Stimulated activated CD4-positive, alpha-beta T cell treated with anti-CD3 and anti-CD28 coated beads, Interleukin-4, amount 100 ng/mL, for 48 hours (primary cell): ENCODE results near the gene UIMC1.
"Not testable (repeated sequence)": the region's sequence is repeated elsewhere in the genome, so short reads cannot be mapped to it uniquely, and the experiment has no call there.

Experiments used
- DNase-seq, 2 donors: peaks; one replicate each; pipeline ENCODE4 v3.0.0-alpha.2; 2020; ENCODE audit warnings: low read depth in 2 of 2

UIMC1 gene

DNA sequence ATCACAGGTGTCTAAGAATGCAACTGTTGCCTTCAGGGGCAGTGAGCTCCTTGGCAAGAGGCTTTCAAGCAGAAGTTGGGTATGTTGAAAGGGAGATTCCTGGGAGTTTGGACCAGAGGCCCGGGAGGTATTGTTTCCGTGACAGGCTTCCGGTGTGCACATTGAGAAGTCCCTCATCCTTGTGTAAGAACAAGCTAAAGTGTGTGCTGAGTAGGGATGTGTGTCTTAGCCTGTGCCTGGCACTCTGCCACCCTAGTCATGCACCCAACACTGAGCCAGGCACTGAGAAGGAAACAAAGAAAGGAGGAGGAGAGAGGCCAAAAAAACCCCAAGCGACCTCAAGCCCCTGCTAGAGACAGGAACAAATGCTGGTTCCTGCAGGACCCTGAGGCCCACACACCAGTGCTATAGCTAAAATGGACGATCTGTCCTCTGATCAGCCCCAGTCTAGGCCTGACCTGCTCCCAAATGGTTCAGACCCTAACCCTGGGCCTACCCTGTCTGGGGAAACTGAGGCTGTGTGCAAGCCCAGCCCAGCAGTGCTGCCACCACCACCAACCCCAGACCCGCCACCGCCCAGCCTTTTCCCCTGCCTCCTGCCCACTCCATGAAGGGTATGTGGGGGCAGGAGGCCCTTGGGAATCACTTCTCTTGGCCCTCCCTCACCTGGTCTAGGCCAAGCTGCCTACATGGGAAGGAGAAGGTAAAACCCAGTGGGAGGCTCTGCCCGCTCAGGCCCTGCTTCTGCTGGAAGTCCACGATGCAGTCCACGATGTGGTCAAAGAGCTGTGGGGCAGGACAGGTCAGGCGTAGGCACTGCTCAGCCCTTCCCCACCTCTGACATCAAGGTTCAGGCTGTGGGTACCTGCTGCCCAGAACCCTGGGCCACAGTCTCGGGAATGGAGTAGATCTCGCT lies 120.0 kb downstream of the UIMC1 start:
- no peak for DNase-seq

DNA sequence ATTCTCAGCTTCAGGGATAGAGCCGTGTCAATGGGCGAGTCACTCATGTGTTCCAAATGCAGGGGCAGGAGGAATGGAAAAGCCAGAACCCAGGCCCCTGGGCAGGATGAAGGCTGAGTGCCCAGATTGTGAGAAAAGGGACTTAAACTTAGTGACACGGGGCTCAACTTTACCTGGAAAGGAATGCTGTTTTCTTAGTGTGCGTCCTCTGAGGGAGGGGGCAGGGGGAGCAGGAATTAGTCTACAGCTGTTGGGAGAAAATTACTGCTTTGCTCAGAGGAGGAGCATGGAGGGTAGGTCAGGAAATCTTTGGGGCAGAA lies 122.0 kb downstream of the UIMC1 start:
- no peak for DNase-seq

DNA sequence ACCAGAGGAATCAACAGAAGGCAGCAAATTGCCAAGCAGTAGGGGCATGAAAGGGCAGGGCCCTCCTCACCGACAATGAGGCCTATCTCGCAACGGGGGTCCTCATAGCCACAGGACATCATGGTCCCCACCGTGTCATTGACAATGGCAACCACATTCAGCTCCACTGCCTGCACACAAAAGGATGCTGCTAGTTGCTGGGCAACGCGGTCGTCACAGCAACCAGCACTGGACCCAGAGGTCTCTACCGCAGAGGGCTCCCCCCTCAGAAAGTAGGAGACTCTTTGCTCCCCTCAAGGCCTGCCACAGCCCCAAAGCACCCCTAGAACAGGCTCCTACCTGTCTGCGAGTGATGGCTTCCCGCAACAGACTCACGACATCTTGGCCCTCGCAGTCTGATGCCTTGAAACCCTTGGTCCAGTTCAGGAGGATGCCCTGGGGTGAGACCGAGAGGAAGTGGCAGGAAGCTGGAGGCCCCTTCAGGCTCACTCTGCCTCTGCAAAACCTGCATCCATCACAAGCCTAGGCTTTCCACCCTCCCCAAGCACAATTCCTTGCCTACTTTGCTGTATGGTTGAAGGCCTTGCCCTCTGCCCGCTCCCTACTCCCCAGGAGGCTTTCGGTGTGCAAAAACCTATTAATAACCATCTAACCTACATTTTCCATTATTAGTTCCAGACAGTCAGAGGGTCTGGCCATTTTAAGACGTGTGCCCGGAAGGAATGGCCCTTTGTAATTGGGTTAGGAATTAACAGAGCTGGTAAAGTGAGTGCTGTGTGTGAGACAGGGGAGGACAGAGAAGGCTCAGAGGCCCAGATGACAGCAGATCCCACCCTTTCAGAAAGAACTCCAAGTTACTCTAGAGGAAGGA lies 122.6 kb downstream of the UIMC1 start:
- DNase-seq = no peak

DNA sequence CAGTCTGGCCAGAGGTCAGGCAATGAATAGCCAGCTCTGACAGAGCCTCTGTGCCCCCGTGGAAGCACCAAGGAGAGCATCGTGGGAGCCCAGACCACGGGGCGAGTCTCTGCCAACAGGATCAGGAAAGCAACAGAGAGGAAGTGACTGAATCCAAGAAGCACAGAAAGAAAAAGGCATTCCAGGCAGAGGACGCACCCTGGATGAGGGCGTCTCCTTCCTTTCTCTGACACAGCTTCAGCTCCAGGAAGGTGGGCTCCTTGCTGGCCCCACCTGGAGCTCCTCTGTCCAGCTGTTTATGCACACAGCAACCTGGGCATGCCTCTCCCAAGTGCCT lies 124.0 kb downstream of the UIMC1 start:
- no peak for DNase-seq

DNA sequence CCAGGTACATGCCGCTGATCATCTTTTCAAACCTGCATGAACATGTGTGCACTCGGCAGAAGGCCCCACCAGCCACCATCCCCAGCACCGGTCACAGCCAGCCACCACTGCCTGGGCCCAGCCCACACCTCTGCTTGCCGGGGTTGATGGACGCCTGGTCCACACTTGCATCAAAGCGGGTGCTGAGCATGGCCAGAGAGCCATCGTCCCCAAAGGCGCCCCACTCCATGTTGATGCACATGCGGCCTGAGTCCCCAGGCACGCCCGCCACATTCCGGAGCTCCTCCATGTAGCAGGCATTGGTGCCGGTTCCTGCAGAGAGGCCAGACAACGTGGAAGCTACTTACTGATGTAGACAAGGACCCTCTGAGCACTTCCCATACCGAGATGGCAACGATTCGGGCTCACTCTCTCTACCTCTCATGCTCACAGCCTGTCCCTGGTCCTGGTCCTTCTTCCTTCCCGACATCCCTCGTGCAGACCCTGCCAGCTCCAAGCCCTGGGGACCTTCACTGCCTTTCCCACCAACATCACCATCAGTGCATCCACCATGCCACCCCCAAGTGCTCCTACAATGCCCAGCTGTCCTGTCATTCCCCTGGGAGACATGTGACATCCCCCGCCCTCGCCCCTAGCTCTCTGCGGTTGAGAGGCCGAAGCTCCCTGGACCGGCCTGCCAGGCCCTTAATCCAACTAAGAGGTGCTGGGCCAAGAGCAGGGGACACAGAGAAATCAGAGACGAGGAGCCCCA lies 124.6 kb downstream of the UIMC1 start:
- no peak for DNase-seq

DNA sequence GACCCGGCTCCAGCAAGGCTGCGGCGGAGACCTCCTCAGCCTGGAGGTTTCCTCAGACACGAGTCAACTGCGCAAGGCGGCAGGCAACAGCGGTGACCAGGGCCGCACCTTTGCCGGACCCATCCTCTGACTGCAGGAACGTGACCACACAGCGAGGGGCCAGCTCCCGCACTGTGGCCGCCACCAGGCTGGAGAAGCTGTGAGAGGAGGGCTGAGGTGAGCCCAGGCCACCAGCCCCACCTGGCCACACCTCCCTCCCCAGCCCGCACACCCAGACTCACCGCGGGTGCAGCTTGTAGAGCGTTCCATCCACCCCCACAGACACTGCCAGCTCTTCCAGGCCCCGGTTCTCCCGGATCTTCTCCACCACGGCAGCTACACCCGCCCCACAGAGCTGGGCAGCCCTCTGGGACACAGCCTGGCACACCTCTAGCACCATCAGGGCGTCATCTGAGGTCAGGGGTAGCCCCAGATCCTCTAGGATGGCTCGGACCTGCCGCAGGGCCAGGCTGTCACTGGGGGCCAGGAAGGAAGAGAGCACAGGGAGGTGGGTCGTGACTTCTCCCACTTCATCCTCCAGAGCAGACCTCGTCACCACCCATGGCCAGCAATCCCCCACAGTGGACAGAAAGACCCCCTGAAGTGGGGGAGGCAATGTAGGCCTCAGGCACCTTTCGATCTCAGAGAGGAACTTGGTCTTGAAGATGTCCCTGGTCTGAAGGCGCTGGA lies 125.4 kb downstream of the UIMC1 start:
- no peak for DNase-seq

DNA sequence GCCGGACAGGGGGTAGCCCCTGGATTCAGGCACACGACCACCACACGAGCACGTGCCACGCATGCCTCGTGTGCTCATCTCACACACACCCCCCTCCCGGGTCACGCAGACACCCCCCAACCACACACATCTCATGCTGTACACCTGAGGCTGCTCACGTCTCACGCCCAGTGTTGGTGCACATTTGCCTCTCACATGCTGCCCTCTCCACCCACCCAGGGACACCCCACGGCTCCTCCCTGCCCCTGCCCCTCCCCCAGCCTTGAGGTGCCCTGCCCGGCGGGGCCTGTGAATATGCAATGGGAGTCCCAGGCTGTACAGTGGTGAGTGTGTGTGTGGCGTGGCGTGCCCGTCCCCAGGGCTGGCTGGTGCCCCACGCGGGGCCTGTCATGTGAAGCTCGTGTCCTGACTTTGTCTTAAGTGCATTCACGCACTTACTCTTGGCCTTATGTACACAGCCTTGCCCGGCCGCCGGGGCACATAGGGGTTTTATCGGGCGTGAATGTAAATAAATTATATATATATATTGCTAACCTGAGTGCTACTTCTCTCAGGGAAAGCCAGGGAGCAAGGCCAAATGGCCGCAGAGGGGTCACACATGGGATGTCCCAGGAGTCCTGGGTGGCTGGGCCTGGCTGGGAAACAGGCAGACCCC lies 126.1 kb downstream of the UIMC1 start:
- no peak for DNase-seq

DNA sequence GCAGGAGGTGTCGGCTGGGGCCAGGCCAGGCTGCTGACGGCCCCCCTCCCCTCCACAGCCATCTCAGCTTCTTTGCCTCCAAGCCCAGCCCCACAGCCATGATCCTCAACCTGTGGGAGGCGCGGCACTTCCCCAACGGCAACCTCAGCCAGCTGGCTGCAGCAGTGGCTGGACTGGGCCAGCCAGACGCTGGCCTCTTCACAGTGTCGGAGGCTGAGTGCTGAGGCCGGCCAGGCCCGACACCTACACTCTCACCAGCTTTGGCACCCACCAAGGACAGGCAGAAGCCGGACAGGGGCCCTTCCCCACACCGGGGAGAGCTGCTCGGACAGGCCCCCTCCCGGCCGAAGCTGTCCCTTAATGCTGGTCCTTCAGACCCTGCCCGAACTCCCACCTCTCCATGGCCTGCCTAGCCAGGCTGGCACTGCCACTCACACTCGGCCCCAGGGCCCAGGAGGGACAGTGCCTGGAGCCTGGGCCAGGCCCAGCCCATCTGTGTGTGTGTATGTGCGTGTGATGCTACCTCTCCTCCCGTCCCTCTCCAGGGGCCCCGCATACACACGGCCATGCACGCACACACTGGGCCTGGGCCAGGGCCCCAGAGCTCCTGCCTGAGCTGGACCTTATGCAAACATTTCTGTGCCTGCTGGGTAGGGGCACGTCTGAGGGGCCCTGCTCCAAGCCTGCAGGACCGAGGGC lies 126.8 kb downstream of the UIMC1 start:
- no peak for DNase-seq

DNA sequence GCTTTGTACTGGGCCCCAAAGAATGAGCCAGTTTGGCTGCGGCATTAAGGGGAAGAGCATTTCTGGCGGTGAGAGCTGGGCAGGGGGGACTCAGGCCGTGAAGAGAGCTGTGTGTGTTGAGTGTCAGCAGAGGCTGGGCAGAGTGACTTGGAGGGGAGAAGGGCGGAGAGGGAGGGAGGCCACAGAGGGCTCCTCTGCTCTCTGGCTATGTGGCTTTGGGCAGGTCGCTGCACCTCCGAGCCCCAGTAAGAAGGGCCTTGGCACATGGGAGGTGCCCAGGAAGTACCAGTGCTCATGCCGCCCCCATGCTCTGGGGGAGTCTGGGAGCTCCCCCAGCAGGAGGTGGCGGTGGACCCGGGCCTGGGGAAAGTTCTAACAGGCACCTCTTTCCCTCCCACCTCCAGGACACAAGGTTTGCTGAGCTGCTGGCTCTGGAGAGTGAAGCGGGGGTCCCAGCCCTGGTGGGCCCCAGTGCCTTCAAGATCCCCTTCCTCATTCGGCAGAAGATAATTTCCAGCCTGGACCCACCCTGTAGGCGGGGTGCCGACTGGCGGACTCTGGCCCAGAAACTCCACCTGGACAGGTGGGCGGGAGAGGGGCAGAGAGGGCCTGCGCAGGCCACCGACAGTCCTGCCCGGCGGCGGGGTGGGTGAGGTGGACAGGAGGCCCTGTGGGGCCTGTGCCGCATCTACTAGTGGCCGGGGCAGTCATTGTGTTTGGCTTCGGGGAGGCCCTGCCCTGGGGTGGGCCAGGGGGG lies 127.5 kb downstream of the UIMC1 start:
- DNase-seq = no peak

DNA sequence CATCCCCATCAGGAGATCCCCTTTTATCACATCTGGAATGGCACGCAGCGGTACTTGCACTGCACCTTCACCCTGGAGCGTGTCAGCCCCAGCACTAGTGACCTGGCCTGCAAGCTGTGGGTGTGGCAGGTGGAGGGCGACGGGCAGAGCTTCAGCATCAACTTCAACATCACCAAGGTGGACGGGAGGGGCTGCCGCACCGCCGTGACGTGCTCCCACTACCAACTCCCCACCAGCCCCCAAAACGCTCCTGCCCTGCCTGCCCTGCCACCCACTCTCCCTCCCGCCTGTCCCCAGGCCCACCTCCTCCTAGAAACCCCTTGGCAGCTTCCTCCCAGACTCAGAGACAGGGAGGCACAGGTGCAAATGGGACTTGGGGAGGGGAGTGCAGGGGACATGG lies 128.1 kb downstream of the UIMC1 start:
- DNase-seq = no peak

DNA sequence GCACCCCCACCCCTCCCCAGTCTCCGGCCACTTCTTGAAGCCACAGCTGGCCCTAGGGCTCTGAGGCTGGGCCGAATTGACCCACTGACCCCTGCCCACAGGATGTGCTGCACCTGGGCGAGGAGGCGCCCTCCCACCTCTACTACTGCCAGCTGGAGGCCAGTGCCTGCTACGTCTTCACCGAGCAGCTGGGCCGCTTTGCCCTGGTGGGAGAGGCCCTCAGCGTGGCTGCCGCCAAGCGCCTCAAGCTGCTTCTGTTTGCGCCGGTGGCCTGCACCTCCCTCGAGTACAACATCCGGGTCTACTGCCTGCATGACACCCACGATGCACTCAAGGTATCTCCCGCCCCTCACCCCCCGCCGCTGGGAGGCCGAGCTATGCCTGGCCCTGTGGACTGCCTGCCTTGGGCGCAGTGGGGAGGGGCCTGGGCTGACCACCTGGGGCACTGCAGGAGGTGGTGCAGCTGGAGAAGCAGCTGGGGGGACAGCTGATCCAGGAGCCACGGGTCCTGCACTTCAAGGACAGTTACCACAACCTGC lies 128.7 kb downstream of the UIMC1 start:
- DNase-seq = no peak

DNA sequence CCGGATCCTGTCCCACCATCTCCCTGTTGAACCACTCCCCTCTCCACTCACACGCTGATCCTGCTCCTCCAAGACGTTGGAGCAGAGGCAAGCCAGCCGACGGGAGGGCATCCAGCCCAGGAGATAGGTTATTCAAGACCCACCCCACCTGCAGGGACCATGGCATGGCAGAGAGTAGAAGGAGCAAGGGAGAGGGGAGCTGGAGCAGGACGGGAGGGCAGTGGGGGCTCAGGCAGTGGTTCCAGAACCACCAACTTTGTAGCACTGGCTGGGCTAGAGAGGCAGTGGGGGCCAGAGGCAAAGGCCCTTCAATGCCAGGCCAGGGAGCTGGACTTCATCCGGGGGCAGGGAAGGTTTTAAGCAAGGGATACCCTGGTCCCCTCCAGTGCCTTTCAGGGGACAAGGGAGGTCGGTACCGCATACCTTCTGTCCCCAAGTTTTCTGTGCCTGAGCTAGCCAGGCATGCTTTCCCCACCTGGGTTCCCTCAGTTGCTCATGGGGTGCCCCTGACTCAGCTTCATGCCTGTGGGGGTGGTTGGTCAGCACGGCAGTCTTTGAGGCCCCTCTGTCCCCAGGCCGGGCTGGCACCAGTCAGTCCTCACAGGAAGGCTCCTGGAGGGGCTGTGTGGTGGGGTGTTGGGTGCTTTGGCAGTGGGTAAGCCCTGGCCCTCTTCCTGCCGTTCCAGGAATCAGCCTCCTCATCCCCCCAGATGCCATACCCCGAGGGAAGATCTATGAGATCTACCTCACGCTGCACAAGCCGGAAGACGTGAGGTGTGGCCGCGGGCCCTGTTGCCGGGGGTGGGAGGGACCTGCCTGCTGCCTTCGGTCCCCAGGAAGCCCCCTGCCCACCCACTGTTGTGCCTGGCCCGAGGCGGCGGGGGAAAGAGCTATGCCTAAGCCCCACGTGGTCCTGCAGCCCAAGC lies 129.8 kb downstream of the UIMC1 start:
- no peak for DNase-seq

DNA sequence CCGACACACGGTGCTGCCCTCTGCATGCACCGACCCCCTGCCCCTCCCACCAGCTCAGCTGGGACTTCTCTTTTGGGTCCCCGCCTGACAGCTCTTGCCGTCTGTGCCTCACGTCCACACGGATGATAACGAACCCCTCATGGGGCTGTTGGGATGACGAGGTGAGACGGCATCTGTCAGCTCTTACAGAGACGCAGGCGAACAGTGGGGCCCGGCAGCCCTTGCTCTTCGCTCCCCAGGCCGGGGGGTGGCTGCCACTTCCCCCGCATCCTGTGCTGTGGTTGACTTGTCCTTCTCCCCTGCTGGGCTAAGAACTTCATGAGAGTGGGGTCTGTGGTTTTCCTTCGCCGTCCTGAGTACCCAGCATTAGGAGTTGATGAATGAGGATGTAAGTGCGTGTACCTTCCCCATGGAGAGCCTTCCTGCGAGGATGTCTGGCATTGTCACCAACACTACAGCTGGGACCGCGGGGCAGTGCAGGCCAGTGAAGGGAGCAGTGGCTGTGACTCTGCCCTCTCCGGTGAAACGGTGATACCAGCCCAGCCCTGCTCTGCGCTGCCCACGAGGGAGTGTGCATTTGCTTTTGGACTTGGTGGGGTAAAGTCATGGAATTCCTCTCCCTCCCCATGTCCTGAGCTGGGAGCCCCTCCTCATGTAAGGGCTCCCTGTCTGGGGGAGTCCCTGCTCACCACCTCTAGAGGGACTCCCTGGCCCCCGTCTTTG lies 130.6 kb downstream of the UIMC1 start:
- DNase-seq = no peak

DNA sequence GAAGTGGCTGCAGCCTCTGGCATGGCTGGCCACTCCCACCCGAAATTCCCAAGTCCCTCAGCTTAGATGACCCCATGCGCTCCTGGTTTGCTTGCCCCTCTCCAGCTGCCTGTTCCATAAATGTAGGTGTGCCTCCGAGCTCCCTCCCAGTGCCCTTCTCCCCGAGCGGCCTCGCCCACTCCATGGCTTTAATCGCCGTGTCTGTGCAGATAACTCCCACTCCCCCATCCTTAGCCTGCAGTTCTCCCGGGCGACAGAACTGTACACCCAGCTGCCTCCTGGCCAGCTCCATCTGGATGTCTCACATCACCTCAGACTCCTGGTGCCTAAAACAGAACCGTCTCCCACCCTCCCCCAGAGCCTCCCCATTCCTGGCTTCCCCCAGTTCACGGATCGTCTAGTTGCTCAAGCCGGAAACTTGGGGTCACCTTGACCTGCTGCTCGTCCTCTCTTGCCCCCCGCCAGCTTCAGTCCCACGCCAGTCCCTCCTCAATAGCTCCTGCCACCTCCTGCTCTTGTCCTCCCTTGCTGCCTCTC lies 131.5 kb downstream of the UIMC1 start:
- no peak for DNase-seq

DNA sequence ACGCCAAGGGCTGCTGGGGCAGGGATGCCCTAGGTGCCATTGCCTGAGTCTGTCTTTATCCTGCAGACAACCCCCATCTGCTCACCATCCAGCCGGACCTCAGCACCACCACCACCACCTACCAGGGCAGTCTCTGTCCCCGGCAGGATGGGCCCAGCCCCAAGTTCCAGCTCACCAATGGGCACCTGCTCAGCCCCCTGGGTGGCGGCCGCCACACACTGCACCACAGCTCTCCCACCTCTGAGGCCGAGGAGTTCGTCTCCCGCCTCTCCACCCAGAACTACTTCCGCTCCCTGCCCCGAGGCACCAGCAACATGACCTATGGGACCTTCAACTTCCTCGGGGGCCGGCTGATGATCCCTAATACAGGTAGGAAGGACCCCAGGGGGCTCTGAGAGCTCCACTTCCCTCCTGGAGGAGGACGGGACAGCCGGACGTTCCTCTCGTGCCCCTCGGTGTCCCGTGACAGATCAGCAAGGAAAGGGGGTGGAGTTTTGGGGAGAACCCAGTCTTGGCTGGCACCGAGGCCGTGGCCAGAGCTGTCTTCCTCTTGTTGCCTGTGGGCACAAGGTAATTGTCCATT lies 132.3 kb downstream of the UIMC1 start:
- DNase-seq = no peak

DNA sequence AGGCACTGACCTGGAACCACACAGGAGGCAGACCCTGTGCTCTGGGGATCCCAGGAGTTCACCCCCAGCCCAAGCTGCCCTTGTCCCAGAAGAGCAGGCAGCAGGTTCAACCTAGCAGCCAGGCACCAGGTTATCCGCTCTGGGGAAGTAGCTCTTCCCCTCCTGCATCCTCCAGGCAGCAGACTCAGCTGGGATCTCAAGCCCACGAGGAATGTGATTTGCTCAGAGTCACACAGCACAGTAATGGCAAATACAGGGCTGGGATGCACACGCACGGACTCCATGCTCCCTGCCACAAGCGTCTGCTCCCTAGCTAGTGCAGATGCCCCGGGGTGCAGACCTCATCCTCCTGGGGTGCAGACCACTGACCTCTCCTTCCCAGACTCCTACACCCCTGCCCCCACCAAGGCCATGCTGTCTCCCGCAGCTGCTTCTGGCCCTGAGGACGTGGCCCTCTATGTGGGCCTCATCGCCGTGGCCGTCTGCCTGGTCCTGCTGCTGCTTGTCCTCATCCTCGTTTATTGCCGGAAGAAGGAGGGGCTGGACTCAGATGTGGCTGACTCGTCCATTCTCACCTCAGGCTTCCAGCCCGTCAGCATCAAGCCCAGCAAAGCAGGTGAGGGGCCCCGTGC lies 132.9 kb downstream of the UIMC1 start:
- no peak for DNase-seq

DNA sequence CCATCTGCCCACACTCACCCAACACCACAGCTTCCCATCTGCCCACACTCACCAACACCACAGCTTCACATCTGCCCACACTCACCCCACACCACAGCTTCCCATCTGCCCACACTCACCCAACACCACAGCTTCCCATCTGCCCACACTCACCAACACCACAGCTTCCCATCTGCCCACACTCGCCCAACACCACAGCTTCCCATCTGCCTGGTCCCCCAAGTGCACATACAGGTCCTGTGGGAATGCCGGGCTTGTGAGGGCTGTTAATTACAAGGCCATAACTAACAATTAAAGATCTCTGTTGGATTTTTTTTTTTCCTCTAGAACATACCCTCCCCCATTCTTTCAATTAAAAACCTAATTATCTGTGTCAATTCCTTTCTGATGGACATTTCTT lies 133.6 kb downstream of the UIMC1 start:
- DNase-seq = not testable (repeated sequence)
